A549 (cell line): ENCODE data around the gene BCKDK. TPM values are rescaled to one million over a fixed set of nuclear protein-coding genes. Genes with fewer than 3 reads are reported as not detected.

Source experiments
- ATAC-seq, 2 experiments: fragments of 200-7000 bp in 1 of 2; fragments of >200 bp in 1 of 2; cut with Nextera tagmentation in 1 of 2; cut with Tn5 transposase in 1 of 2; 3 replicates each; pipeline versions ENCODE4 v1.8.0 to v1.9.1; 2018 to 2020; ENCODE audit warnings: mild to moderate bottlenecking in 1 of 2, moderate library complexity in 1 of 2
- CTCF ChIA-PET: fragments of 300-600 bp; sonication (Branson Sonifier 250); formaldehyde crosslinking; extraction: SDS; loops from one replicate; lab custom pipeline; 2021; ENCODE audit warnings: antibody characterized with exemption, inconsistent platforms; lab: Yijun Ruan, JAX
- POLR2A ChIA-PET: fragments of 350-600 bp; formaldehyde crosslinking; extraction: SDS; loops from one replicate; lab custom pipeline; 2021; ENCODE audit warnings: antibody characterized with exemption, inconsistent platforms; lab: Yijun Ruan, JAX
- DNase-seq, 2 experiments: peaks; one replicate each; pipeline versions ENCODE4 v3.0.0 to v3.0.0-alpha.2; 2011 to 2016; ENCODE audit warnings: low read depth in 1 of 2, low spot score in 1 of 2
- FAIRE-seq: peaks from 2 replicates; lab custom pipeline; 2011; peaks lifted over from hg19 to GRCh38; lab: Jason Lieb, UNC
- H3K27ac ChIP-seq, 2 experiments: fragments of >200 bp; sonication (Bioruptor Twin); formaldehyde crosslinking; 3 replicates each; pipeline ENCODE4 v1.5.1; 2016 to 2017
- H3K4me1 ChIP-seq: fragments of >200 bp; sonication (Bioruptor Twin); formaldehyde crosslinking; 3 replicates; pipeline ENCODE4 v1.6.1; 2016
- H3K4me2 ChIP-seq: fragments of >200 bp; sonication (Bioruptor Twin); formaldehyde crosslinking; 3 replicates; pipeline ENCODE4 v1.6.1; 2016
- H3K4me3 ChIP-seq: fragments of >200 bp; sonication (Bioruptor Twin); formaldehyde crosslinking; 3 replicates; pipeline ENCODE4 v1.5.1; 2016
- H3K9me3 ChIP-seq: fragments of >200 bp; sonication (Bioruptor Twin); formaldehyde crosslinking; 3 replicates; pipeline ENCODE4 v1.6.1; 2016
- ATOH8 ChIP-seq: fragments of 250-450 bp; sonication (Bioruptor Pico); IDR thresholded peaks from 2 replicates; pipeline ENCODE4 v1.5.0; 2020; ENCODE audit warnings: low read depth, mild to moderate bottlenecking, moderate library complexity
- CBX8 ChIP-seq: fragments of 200-600 bp; sonication (generic); IDR thresholded peaks from 2 replicates; pipeline ENCODE4 v1.6.1; 2016
- CEBPB ChIP-seq, 2 experiments: fragments of >200 bp in 1 of 2; sonication (Bioruptor Twin) in 1 of 2; formaldehyde crosslinking in 1 of 2; IDR thresholded peaks; 2 replicates each; pipeline ENCODE4 v1.6.1; 2012 to 2016
- EP300 ChIP-seq, 2 experiments: fragments of >200 bp; sonication (Bioruptor Twin); formaldehyde crosslinking; IDR thresholded peaks; 2 replicates in 1 of 2; 3 replicates in 1 of 2; pipeline ENCODE4 v1.6.1; 2016 to 2017
- FOXS1 ChIP-seq: fragments of 250-450 bp; sonication (Bioruptor Pico); IDR thresholded peaks from 2 replicates; pipeline ENCODE4 v1.5.0; 2020; ENCODE audit warnings: mild to moderate bottlenecking, moderate library complexity
- HMGXB4 ChIP-seq: fragments of 250-450 bp; sonication (Bioruptor Pico); IDR thresholded peaks from 2 replicates; pipeline ENCODE4 v1.5.0; 2021; ENCODE audit warnings: mild to moderate bottlenecking, moderate library complexity, borderline replicate concordance
- HOXB5 ChIP-seq: fragments of 250-450 bp; sonication (Bioruptor Pico); IDR thresholded peaks from 2 replicates; pipeline ENCODE4 v1.5.0; 2020; ENCODE audit warnings: mild to moderate bottlenecking, moderate library complexity
- KDM1A ChIP-seq: fragments of 200-600 bp; sonication (generic); IDR thresholded peaks from 2 replicates; pipeline ENCODE4 v1.6.1; 2016; ENCODE audit warnings: low read depth, mild to moderate bottlenecking
- NFE2L2 ChIP-seq: fragments of 150-350 bp; conservative IDR thresholded peaks from 2 replicates; pipeline ENCODE4 v1.6.1; 2014; ENCODE audit warnings: low read length
- PBX3 ChIP-seq: IDR thresholded peaks from 2 replicates; pipeline ENCODE4 v1.6.1; 2012
- REST ChIP-seq: fragments of 200-600 bp; sonication (generic); IDR thresholded peaks from 2 replicates; pipeline ENCODE4 v1.6.1; 2016; ENCODE audit warnings: antibody characterized with exemption, mild to moderate bottlenecking, moderate library complexity
- SMC3 ChIP-seq: fragments of >200 bp; sonication (Bioruptor Twin); formaldehyde crosslinking; IDR thresholded peaks from 3 replicates; pipeline ENCODE4 v1.6.1; 2018; ENCODE audit warnings: inconsistent platforms
- TFCP2L1 ChIP-seq: fragments of 250-450 bp; sonication (Bioruptor Pico); IDR thresholded peaks from 2 replicates; pipeline ENCODE4 v1.5.0; 2021; ENCODE audit warnings: mild to moderate bottlenecking
- ZNF302 ChIP-seq: fragments of 250-450 bp; sonication (Bioruptor Pico); IDR thresholded peaks from 2 replicates; pipeline ENCODE4 v1.9.0; 2021; ENCODE audit warnings: inconsistent platforms, mild to moderate bottlenecking, moderate library complexity
- WGBS: methylation state at CpG from one replicate; pipeline ENCODE4 v1.1.6; 2017; ENCODE audit errors: missing lambda C conversion rate; 5-methylcytosine and 5-hydroxymethylcytosine counted together
- polyA plus RNA-seq, 4 experiments: library from polyadenylated mRNA; depleted of rRNA in 3 of 4; stranded (reverse); fragments of >200 nt; fragmentation: RNase III in 1 of 4; extraction: RNeasy Plus Mini Kit Qiagen cat#74134 plus additional on column Dnase treatment in 1 of 4; gene quantifications; 2 replicates in 3 of 4; 3 replicates in 1 of 4; pipeline ENCODE4 v1.2.3, GENCODE V29; 2011 to 2017

BCKDK gene
- polyA plus RNA-seq, 2 of the 4 experiments (the other 2 are of a cell fraction): 20.7 to 36.7 TPM

GRCh38 chr16:31130899-31131298 lies 22.7 kb downstream of the BCKDK start:
- Histone ChIP-seq H3K9me3 (no peaks in the 10 kb centered on the region), H3K4me2 (no peak overlapping the region), H3K27ac (no peak overlapping the region), H3K4me1 (peaks cover 18% of the 10 kb centered on the region; the same call in 2 of the 3 replicates), H3K4me3 (no peak overlapping the region)
- WGBS: 85% methylated on average over 4 of the region's 6 CpGs
- ChIA-PET CTCF (interaction anchor here (1.4 to 2.2 kb wide), 2 partner anchors 12 to 146 kb away, joined by 3 to 16 read pairs; partner anchors contain the start of gene HSD3B7), POLR2A (interaction anchor here (1.5 to 5.3 kb wide), 2 partner anchors 11 to 13 kb away, joined by 5 to 31 read pairs; partner anchors contain the start of gene KAT8)
- FAIRE-seq (no peak), DNase-seq (no peak), ATAC-seq (no peak)
- TF ChIP-seq KDM1A (no peak), HMGXB4 (CRISPR knock-in tag) (no peak), PBX3 (no peak), TFCP2L1 (CRISPR knock-in tag) (no peak), EP300 (IDR thresholded peaks at IDR 0.05) (no peak), CBX8 (no peak), NFE2L2 (no peak)

GRCh38 chr16:31131416-31131815 lies 23.2 kb downstream of the BCKDK start:
- FAIRE-seq: no peak
- CTCF ChIA-PET: interaction anchor here (0.6 to 2.6 kb wide), 3 partner anchors 11 to 147 kb away, joined by 3 to 16 read pairs (median 4); partner anchors contain the start of gene HSD3B7
- TF ChIP-seq ATOH8 (CRISPR knock-in tag) (no peak), FOXS1 (CRISPR knock-in tag) (no peak), TFCP2L1 (CRISPR knock-in tag) (no peak), ZNF302 (CRISPR knock-in tag) (no peak), REST (no peak), HOXB5 (CRISPR knock-in tag) (no peak), SMC3 (no peak), CEBPB (IDR thresholded peaks at IDR 0.05) (no peak)

More at GRCh38 chr16:31131416-31131815, 23.2 kb downstream of the BCKDK start:
- Histone ChIP-seq H3K27ac (no peak overlapping the region), H3K4me3 (no peak overlapping the region), H3K9me3 (no peaks in the 10 kb centered on the region), H3K4me1 (peaks cover 18% of the 10 kb centered on the region; the same call in 2 of the 3 replicates), H3K4me2 (no peak overlapping the region)
- ATAC-seq: no peak
- no peak for DNase-seq
- WGBS: 97% methylated on average over 10 of the region's 11 CpGs
- POLR2A ChIA-PET: interaction anchor here (1.5 to 5.3 kb wide), 2 partner anchors 11 to 14 kb away, joined by 5 to 31 read pairs (median 8); partner anchors contain the start of gene KAT8
